A549 (cell line): ENCODE measurements around the gene DTX4.

Source experiments
- CEBPB ChIP-seq, 2 experiments: fragments of >200 bp in 1 of 2; sonication (Bioruptor Twin) in 1 of 2; formaldehyde crosslinking in 1 of 2; IDR thresholded peaks; 2 replicates each; pipeline ENCODE4 v1.6.1; 2012 to 2016
- CHD2 ChIP-seq: fragments of 150-350 bp; IDR thresholded peaks from 2 replicates; pipeline ENCODE4 v1.6.1; 2014; ENCODE audit warnings: low read length; ENCODE audit not compliant: partially characterized antibody
- EP300 ChIP-seq, 2 experiments: fragments of >200 bp; sonication (Bioruptor Twin); formaldehyde crosslinking; IDR thresholded peaks; 2 replicates in 1 of 2; 3 replicates in 1 of 2; pipeline ENCODE4 v1.6.1; 2016 to 2017
- JUNB ChIP-seq: fragments of >200 bp; sonication (Bioruptor Twin); formaldehyde crosslinking; IDR thresholded peaks from 2 replicates; pipeline ENCODE4 v1.6.1; 2016
- PBX3 ChIP-seq: IDR thresholded peaks from 2 replicates; pipeline ENCODE4 v1.6.1; 2012
- POLR2A ChIP-seq: IDR thresholded peaks from 2 replicates; pipeline ENCODE4 v1.6.1; 2012; ENCODE audit warnings: mild to moderate bottlenecking, low read length
- RNF2 ChIP-seq: fragments of 200-600 bp; sonication (generic); IDR thresholded peaks from 2 replicates; pipeline ENCODE4 v1.6.1; 2016; ENCODE audit warnings: low read depth, mild to moderate bottlenecking, antibody characterized with exemption, moderate library complexity, borderline replicate concordance
- TF ChIP-seq, protein P1 (sequence below): fragments of >200 bp; sonication (Bioruptor Twin); formaldehyde crosslinking; IDR thresholded peaks from 3 replicates; pipeline ENCODE4 v1.5.1; 2016

DNA sequence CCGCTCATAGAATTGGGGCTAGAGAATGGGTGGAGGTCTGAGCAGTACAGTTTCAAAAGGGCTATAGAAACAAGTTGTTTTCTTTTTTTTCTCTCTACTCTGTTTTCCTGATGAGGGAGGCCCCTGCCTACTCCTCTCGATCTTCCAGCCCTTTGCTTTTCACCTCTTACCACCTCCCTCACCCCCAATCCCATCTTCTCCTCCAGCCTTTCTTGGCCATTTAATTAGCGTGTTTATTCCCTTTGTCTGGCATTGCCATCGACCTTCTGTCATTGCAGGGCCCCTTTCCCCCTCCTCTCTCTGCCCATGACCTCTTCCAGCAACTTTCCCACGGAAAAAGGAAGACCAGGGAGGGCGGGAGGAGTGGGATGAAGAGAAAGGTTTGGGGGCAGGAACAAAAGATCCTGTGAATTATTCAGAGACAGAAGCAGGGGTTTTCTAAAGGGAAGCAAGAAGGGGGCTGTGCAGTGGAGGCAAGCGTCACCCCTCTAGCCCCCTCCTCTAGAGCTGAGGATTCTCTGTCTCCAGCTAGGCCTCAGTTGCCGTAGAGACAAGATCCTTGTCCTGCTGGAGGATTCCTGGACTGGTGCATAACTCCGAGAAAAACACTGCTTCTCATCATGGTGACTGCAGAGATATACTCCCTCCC is 12.9 kb downstream of the DTX4 start:
- TF ChIP-seq, protein P1, sequence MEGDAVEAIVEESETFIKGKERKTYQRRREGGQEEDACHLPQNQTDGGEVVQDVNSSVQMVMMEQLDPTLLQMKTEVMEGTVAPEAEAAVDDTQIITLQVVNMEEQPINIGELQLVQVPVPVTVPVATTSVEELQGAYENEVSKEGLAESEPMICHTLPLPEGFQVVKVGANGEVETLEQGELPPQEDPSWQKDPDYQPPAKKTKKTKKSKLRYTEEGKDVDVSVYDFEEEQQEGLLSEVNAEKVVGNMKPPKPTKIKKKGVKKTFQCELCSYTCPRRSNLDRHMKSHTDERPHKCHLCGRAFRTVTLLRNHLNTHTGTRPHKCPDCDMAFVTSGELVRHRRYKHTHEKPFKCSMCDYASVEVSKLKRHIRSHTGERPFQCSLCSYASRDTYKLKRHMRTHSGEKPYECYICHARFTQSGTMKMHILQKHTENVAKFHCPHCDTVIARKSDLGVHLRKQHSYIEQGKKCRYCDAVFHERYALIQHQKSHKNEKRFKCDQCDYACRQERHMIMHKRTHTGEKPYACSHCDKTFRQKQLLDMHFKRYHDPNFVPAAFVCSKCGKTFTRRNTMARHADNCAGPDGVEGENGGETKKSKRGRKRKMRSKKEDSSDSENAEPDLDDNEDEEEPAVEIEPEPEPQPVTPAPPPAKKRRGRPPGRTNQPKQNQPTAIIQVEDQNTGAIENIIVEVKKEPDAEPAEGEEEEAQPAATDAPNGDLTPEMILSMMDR: no peak
- TF ChIP-seq POLR2A: no peak
- no peak for TF ChIP-seq PBX3
- no peak for TF ChIP-seq JUNB
- no peak for TF ChIP-seq CEBPB (IDR thresholded peaks at IDR 0.05)
- TF ChIP-seq EP300 (IDR thresholded peaks at IDR 0.05): no peak
- TF ChIP-seq RNF2: no peak
- TF ChIP-seq CHD2: no peak
